Thyroid gland (tissue), 4 donors: ENCODE results near the gene CHRNB1.

Source experiments
- POLR2A ChIP-seq, 2 donors: fragments of 450-650 bp; IDR thresholded peaks; one replicate each; pipeline ENCODE4 v1.6.1; 2017; ENCODE audit warnings: antibody characterized with exemption in 2 of 2, mild to moderate bottlenecking in 2 of 2, moderate library complexity in 1 of 2
- TF ChIP-seq, protein P1 (sequence below), 6 experiments: fragments of 200-600 bp in 3 of 6; fragments of 450-650 bp in 3 of 6; sonication (generic) in 3 of 6; IDR thresholded peaks; one replicate each; pipeline ENCODE4 v1.5.1; 2016 to 2019; ENCODE audit warnings: antibody characterized with exemption in 6 of 6, mild to moderate bottlenecking in 2 of 6, inconsistent platforms in 1 of 6, moderate library complexity in 1 of 6

DNA sequence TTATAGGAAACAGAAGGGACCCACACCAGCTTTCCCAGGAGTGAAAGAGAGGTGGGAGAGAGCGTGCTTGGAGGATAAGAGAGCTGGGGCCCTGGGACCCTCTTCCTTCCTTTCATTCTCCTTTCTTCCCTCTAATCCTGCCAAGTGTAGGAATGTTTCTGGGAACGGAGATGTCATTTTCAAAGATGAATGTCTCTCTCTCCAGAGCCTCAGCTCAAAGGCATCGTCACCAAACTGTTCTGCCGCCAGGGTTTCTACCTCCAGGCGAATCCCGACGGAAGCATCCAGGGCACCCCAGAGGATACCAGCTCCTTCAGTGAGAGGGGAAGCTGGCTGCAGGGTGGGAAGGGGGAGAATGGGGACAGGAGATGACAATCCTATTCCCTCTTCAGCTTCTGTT lies 3.6 kb upstream of the CHRNB1 start:
- TF ChIP-seq, protein P1, sequence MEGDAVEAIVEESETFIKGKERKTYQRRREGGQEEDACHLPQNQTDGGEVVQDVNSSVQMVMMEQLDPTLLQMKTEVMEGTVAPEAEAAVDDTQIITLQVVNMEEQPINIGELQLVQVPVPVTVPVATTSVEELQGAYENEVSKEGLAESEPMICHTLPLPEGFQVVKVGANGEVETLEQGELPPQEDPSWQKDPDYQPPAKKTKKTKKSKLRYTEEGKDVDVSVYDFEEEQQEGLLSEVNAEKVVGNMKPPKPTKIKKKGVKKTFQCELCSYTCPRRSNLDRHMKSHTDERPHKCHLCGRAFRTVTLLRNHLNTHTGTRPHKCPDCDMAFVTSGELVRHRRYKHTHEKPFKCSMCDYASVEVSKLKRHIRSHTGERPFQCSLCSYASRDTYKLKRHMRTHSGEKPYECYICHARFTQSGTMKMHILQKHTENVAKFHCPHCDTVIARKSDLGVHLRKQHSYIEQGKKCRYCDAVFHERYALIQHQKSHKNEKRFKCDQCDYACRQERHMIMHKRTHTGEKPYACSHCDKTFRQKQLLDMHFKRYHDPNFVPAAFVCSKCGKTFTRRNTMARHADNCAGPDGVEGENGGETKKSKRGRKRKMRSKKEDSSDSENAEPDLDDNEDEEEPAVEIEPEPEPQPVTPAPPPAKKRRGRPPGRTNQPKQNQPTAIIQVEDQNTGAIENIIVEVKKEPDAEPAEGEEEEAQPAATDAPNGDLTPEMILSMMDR (IDR thresholded peaks at IDR 0.05) = no peak
- TF ChIP-seq POLR2A (IDR thresholded peaks at IDR 0.05) = no peak
